Activated CD8-positive, alpha-beta T cell treated with anti-CD3 and anti-CD28 coated beads for 36 hours (primary cell): Measurements from ENCODE around the gene PDE6D. TPM values are rescaled to one million over a fixed set of nuclear protein-coding genes. Genes with fewer than 3 reads are reported as not detected.

Experiments
- ATAC-seq: fragments of 200-7000 bp; cut with Tn5 transposase; one replicate; pipeline ENCODE4 v1.10.0; 2021; ENCODE audit warnings: mild to moderate bottlenecking, moderate library complexity
- CTCF ChIA-PET: fragments of 350-600 bp; sonication (Branson Sonifier 250); formaldehyde crosslinking; loops from one replicate; lab custom pipeline; 2021; ENCODE audit warnings: antibody characterized with exemption; lab: Charles Lee
- POLR2A ChIA-PET: fragments of 350-600 bp; sonication (Branson Sonifier 250); formaldehyde crosslinking; loops from one replicate; lab custom pipeline; 2021; ENCODE audit warnings: antibody characterized with exemption; lab: Charles Lee
- DNase-seq: peaks from one replicate; pipeline ENCODE4 v3.0.0-alpha.2; 2020
- H3K27ac Mint-ChIP-seq: one replicate; pipeline ENCODE4 v1.8.0; 2021; ENCODE audit warnings: mild to moderate bottlenecking, mixed read lengths
- H3K27me3 Mint-ChIP-seq: one replicate; pipeline ENCODE4 v1.8.0; 2021; ENCODE audit warnings: mixed read lengths
- H3K36me3 Mint-ChIP-seq: one replicate; pipeline ENCODE4 v1.8.0; 2021; ENCODE audit warnings: low read depth, mixed read lengths
- H3K4me1 Mint-ChIP-seq: one replicate; pipeline ENCODE4 v1.8.0; 2021; ENCODE audit warnings: low read depth, mixed read lengths
- H3K4me3 Mint-ChIP-seq: one replicate; pipeline ENCODE4 v1.8.0; 2021; ENCODE audit warnings: mild to moderate bottlenecking, moderate library complexity, mixed read lengths
- H3K9me3 Mint-ChIP-seq: one replicate; pipeline ENCODE4 v1.8.0; 2021; ENCODE audit warnings: mixed read lengths
- intact Hi-C: fragments of 100-400 bp; cut with micrococcal nuclease; formaldehyde crosslinking; loops from one replicate; pipeline ENCODE4 v1.10.0; 2022
- total RNA-seq, 2 experiments: library from RNA; stranded (reverse); gene quantifications; one replicate each; pipeline ENCODE4 v1.2.3, GENCODE V29; 2021
- TF ChIP-seq, protein P1 (sequence below): fragments of 200-600 bp; IDR thresholded peaks from one replicate; pipeline ENCODE4 v1.8.0; 2022; ENCODE audit warnings: antibody characterized with exemption, mild to moderate bottlenecking

PDE6D gene
- total RNA-seq, 2 experiments from 2014 or later, result 22.8 to 23.5 TPM

DNA sequence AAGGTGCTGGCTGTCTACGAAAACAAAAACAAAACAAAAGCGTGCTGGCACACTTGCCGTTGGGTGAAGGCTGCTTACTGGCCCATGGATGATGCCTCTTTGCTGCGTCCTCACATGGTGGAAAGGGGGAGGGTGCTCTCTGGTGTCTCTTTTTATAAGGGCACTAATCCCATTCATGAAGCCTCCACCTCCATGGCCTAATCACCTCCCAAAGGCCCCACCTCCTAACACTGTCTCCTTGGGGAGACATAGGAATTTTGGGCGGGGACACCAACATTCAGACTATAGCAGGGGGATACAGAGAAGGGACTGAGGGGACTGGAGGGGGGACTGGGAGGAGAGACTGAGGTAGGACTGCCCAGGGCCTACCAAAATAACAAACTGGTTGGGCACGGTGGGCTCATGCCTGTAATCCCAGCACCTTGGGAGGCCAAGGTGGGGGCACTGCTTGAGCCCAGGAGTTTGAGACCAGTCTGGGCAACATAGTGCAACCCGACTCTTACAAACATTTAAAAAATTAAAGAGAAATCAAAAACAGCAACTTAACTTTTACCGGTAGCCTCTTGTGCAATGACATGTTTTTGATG, 58.3 kb downstream of the PDE6D start:
- TF ChIP-seq, protein P1, sequence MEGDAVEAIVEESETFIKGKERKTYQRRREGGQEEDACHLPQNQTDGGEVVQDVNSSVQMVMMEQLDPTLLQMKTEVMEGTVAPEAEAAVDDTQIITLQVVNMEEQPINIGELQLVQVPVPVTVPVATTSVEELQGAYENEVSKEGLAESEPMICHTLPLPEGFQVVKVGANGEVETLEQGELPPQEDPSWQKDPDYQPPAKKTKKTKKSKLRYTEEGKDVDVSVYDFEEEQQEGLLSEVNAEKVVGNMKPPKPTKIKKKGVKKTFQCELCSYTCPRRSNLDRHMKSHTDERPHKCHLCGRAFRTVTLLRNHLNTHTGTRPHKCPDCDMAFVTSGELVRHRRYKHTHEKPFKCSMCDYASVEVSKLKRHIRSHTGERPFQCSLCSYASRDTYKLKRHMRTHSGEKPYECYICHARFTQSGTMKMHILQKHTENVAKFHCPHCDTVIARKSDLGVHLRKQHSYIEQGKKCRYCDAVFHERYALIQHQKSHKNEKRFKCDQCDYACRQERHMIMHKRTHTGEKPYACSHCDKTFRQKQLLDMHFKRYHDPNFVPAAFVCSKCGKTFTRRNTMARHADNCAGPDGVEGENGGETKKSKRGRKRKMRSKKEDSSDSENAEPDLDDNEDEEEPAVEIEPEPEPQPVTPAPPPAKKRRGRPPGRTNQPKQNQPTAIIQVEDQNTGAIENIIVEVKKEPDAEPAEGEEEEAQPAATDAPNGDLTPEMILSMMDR, result no peak
- H3K4me3 Mint-ChIP-seq, result no peak overlapping the region
- no peaks in the 10 kb centered on the region for H3K4me1 Mint-ChIP-seq
- H3K27ac Mint-ChIP-seq, result no peak overlapping the region
- no peaks in the 10 kb centered on the region for H3K9me3 Mint-ChIP-seq
- H3K27me3 Mint-ChIP-seq, result no peaks in the 10 kb centered on the region
- CTCF ChIA-PET, result no interaction called here
- POLR2A ChIA-PET, result no interaction called here
- intact Hi-C loops, result no loop called here
- ATAC-seq (no peak), DNase-seq (no peak)
- H3K36me3 Mint-ChIP-seq, result no peaks in the 10 kb centered on the region

DNA sequence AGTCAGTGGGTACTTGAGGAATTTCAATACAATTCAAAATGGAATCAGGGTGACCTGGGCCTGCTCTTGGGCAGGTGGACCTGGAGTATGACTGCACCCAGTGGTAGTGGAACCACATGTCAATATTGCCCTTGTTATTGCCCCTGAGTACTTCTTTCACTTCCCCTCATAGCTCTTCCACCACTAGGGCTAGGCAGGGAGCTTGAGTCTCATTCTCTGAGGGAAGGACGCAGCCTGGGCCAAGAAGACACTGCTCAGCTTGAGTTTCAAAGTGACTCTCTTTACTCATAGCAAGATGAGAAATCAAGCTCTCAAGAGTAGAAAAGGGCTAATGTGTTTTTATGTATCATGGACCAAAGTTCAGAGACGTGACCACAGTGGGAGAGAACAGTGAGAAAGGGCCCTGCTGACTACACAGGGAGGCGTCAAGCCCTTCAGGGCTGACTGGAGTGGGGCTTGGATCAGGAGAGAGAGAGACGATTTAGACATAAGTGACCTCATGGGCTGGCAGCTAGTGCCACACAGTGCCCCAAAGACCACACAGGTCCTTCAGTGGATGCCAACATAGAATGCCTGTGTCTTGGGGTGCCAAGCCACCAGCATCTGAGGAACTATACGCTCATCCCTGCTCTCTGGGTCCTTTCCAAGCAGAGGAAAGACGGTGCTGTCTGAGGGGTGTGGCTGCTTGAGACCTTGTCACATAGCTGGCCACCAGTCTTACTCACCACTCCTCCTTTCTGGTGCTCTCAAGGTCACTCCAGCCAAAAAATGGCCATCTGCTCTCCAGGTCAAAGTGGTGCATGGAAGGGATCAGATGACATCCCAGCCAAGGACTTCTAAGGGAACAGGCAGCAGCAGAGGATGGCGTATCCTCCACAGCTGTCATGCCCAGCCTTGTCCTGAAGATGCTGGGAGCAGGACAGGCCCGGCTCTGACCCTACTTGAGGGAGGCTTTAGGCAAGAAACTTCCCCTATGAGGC, 59.8 kb downstream of the PDE6D start:
- peak; percentile 26 for ATAC-seq
- Mint-ChIP-seq H3K27ac (no peak overlapping the region), H3K27me3 (no peaks in the 10 kb centered on the region), H3K4me1 (no peaks in the 10 kb centered on the region), H3K9me3 (no peaks in the 10 kb centered on the region), H3K36me3 (no peaks in the 10 kb centered on the region), H3K4me3 (no peak overlapping the region)
- DNase-seq, result no peak
- intact Hi-C loops, result no loop called here
- POLR2A ChIA-PET, result interaction anchor here (0.6 to 0.8 kb wide), 2 partner anchors 13 to 43 kb away, joined by 3 read pairs; partner anchors contain the start of gene PTMA
- CTCF ChIA-PET, result interaction anchor here (1.1 to 2.1 kb wide), 4 partner anchors 14 to 45 kb away, joined by 4 to 5 read pairs (median 5); no protein-coding TSS in a partner anchor
- TF ChIP-seq, protein P1, result no peak

DNA sequence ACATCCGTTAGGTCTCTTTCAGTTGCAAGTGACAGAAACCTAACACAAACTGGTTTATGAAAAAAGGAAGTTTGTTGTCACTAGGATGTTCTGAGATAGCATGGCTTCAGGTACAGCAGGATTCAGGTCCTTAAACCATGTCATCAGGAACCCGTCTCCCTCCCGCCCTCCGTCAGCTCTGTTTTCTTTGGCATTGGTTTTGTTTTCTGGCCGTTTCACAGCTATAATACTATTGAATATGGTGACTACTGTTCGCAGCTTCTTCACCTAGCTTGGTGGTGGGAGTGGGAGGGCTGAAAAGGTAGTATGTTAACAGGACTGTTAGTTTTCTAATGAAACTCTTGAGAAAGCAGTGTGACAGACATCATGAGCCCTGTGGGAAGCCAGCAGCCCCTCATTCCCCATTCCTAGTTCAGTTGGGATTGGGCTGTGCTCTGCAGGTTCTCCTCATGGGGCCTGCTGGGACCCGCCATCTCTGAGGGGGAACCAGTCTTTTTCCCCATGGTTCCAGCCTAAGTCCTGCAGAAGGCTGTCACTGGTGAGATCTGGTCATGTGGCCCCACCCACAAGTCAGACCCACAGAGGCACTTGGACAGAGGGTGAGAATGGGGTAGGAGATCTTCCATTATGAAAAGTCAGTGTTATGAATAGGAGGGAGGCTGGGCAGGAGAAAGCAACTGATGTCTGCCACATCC, 60.6 kb downstream of the PDE6D start:
- peaks cover 5% of the 10 kb centered on the region for H3K4me1 Mint-ChIP-seq
- ChIA-PET CTCF (interaction anchor here (1.3 to 2.1 kb wide), 2 partner anchors 43 to 44 kb away, joined by 5 read pairs; no protein-coding TSS in a partner anchor), POLR2A (interaction anchor here (0.6 kb wide), 1 partner anchor 42 kb away, joined by 3 read pairs; no protein-coding TSS in a partner anchor)
- H3K9me3 Mint-ChIP-seq, result no peaks in the 10 kb centered on the region
- no peak overlapping the region for H3K27ac Mint-ChIP-seq
- ATAC-seq (no peak), DNase-seq (no peak)
- H3K4me3 Mint-ChIP-seq, result no peak overlapping the region
- intact Hi-C loops, result no loop called here
- TF ChIP-seq, protein P1, result no peak
- H3K36me3 Mint-ChIP-seq, result no peaks in the 10 kb centered on the region
- no peaks in the 10 kb centered on the region for H3K27me3 Mint-ChIP-seq

DNA sequence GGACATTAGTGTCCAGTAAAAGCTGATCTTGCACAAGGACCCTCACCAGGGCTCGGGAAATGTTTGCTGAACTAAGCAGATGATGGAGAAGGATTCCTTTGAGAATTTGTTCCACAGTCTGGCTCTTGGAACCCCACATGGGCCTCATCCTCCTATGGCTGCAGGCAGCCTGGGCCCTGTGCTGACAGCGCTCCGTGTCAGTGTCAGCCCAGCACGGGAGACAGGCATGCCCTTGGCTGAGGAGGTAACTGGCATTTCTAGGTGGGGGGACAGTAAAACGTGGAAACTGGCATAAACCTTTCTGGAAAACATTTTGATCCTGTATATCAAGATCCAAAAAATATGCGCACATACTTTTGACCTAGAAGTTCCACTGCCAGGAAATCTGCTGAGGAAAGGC, 62.3 kb downstream of the PDE6D start:
- ChIA-PET CTCF (interaction anchor here (8.5 to 8.9 kb wide), 2 partner anchors 32 to 46 kb away, joined by 176 to 385 read pairs; no protein-coding TSS in a partner anchor), POLR2A (interaction anchor here (1.3 kb wide), 1 partner anchor 10 kb away, joined by 3 read pairs; the partner anchor contains the start of gene PTMA)
- Mint-ChIP-seq H3K27ac (no peak overlapping the region), H3K36me3 (no peaks in the 10 kb centered on the region), H3K9me3 (no peaks in the 10 kb centered on the region), H3K4me3 (no peak overlapping the region), H3K27me3 (no peaks in the 10 kb centered on the region), H3K4me1 (peaks cover 14% of the 10 kb centered on the region)
- ATAC-seq (no peak), DNase-seq (no peak)
- TF ChIP-seq, protein P1, result no peak
- intact Hi-C loops, result no loop called here
